HL-60 (cell line): ENCODE data around the gene CAV2.

ENCODE experiments used
- CTCF ChIP-seq: IDR thresholded peaks from one replicate; pipeline ENCODE4 v1.5.1; 2011; ENCODE audit warnings: low read length, control low read depth, inconsistent platforms; ENCODE audit not compliant: insufficient read depth
- POLR2AphosphoS5 ChIP-seq: IDR thresholded peaks from 2 replicates; pipeline ENCODE4 v1.6.1; 2012; ENCODE audit warnings: low read depth

DNA sequence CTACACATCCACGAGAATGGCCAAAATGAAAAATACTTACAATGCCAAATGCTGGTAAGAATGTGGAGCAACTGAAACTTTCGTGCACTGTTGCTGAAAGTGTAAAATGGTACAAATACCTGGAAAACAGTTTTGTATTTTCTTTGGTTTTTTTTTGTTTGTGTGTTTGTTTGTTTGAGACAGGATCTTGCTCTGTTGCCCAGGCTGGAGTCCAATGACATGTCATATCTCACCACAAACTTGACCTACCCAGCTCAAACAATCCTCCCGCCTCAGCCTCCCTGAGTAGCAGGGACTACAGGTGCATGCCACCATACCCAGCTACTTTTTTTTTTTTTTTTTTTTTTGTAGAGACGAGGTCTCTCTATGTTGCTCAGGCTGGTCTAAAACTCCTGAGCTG lies 35.6 kb upstream of the CAV2 start:
- no peak for TF ChIP-seq CTCF
- no peak for TF ChIP-seq POLR2AphosphoS5
